Activated effector memory CD4-positive, alpha-beta T cell treated with Interleukin-2 at 50 U/mL for 16 hours (primary cell): ENCODE measurements around the gene RCBTB1.
"Not testable (repeated sequence)": the region's sequence is repeated elsewhere in the genome, so short reads cannot be mapped to it uniquely, and the experiment has no call there.

Source experiments
- DNase-seq: peaks from one replicate; pipeline ENCODE4 v3.0.0-alpha.2; 2020

RCBTB1 gene

GRCh38 chr13:49602615-49603014, 17.3 kb upstream of the RCBTB1 start:
- DNase-seq, result not testable (repeated sequence)

DNA sequence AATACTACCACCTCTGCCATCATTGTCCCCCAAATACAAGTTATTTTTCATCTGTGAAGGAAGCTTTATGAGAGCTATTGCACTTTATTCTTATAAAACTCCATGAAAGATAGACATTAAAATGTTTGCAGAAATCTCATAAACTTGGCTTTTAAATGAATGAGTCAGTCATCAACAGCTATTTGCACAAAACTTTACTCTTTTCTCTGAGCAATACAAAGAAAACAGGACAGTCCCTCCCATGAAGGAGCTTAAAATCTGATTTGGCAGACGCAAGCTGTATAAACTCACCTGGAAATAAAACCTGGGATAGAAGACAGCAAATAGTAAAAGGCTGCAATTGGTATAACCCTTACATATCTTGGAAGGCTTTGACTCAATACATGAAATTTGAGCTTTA, 16.6 kb upstream of the RCBTB1 start:
- DNase-seq, result no peak

DNA sequence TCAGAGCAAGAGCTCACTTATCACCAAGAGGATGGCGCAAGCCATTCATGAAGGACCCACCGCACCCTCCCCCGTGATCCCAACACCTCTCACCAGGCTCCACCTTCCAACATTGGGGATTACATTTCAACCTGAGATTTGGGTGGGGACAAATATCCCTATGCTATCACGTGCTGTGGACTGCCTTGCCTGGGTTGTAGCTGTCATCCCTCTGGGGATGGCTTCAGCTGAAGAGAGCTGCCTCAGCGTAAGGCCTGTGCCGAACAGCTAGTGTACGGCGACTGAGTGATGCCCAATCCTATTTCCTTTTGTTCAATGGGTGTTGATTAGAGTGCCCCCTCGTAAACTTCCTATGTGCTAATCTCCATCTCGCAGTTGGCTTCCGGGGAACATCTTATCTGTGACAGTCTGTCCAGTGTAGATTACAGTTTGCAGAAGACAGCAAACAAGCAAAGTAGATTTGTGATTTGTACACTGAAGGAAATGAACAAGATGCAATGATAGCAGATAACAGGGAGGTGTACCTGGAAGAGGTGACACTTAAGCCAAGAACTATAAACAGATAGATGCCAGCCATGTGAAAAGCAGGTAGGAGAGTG, 11.8 kb upstream of the RCBTB1 start:
- DNase-seq, result no peak

GRCh38 chr13:49596221-49596620, 10.9 kb upstream of the RCBTB1 start:
- DNase-seq, result no peak

GRCh38 chr13:49594576-49594975, 9.2 kb upstream of the RCBTB1 start:
- no peak for DNase-seq

DNA sequence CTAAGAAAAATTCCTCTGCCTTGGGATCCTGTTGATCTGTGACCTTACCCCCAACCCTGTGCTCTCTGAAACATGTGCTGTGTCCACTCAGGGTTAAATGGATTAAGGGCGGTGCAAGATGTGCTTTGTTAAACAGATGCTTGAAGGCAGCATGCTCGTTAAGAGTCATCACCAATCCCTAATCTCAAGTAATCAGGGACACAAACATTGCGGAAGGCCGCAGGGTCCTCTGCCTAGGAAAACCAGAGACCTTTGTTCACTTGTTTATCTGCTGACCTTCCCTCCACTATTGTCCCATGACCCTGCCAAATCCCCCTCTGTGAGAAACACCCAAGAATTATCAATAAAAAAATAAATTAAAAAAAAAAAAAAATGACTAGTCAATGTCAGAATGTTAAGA, 8.5 kb upstream of the RCBTB1 start:
- not testable (repeated sequence) for DNase-seq

- DNase-seq, result not testable (repeated sequence)
Measured at GRCh38 chr13:49590714-49591113, 5.4 kb upstream of the RCBTB1 start.

- DNase-seq, result no peak
Measured at GRCh38 chr13:49587311-49587847, 2.0 kb upstream of the RCBTB1 start.

GRCh38 chr13:49586717-49587116, 1.4 kb upstream of the RCBTB1 start:
- no peak for DNase-seq

GRCh38 chr13:49584771-49585182, 581 bp downstream of the RCBTB1 start:
- no peak for DNase-seq

DNA sequence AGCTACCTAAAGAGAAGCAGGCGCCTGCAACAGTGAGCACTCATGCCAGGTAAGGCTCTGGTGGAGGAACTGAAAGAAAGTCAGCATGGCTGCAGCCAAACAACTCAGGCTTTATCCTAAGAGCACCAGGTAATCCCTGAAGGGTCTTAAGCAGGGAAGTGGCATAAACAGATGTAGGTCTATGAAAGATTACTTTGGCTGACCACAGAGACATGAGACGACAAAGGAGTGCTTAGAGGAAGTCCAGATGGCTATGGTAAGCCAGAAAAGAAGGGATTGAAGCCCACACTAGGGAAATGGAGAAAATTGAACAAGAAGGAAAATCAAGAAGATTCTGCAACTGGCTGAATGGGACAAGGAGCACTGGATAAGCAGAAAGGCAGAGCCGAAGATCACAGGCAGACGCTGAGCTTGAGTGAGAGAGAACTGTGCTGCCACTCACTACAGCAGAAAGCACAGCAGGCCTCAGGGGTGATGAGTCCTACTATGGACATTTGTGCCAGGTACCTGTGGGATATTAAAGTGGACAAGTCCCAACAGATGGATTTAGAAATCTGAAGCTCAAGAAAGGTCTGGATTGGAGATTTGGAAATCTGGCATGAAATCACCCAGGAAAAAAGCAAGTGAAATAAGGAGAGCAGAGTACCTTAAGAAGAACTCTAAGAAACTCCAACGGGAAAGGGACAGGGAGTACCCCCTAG, 4.2 kb downstream of the RCBTB1 start:
- no peak for DNase-seq

DNA sequence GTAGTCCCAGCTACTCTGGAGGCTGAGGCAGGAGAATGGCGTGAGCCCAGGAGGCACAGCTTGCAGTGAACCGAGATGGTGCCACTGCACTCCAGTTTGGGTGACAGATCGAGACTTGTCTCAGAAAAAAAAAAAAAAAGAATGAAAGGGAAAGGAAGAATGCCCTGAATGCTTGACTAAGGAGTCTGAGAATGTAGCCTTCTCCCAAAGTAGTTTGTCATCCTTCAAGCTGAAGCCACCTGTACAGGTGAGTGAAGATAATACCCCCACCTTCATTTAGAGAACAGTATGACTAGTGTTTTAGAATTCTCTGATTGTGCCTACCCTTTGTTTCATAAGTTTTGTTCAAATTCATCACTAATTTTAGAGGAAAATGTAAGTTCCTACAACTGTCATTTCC, 5.9 kb downstream of the RCBTB1 start:
- no peak for DNase-seq

DNA sequence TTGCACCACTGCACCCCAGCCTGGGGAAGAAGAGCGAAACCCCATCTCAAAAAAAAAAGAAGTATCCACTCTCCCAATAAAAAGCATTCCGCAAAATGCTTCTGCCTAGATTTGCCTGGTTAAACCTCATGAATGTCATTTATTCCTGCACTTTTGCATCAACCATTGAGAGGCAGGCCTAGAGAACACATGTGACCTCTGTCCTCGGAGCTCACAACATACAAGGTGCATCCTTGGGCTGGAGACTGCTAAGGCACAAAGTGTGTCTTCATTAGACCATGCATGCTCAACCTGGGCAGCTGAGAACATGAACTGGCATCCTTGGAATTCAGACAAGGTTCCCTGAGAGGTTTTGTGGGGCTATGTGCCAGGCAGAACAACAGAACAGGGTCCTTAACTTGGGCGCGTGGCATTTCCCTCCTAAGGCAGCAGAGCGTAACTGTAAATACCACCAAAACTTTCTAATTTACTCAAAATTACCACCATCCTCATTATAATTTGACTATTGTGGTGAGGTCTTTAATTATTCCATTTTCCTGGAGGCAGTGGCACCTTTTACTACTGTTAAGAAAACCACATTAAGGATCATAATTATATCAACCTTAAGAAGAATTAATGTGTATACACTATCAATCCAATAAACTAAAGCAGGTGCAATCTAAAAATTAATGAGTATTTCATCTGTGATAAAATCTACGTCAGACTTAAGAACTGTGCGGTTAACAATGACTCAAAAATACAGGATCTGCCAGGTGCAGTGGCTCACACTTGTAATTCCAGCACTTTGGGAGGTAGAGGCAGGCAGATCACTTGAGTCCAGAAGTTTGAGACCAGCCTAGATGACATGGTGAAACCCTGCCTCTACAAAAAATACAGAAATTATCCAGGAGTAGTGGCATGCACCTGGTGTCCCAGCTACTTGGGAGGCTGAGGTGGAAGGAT, 13.8 kb downstream of the RCBTB1 start:
- DNase-seq, result no peak

GRCh38 chr13:49569993-49570689, 15.2 kb downstream of the RCBTB1 start:
- no peak for DNase-seq

- DNase-seq, result no peak
Measured at GRCh38 chr13:49567491-49567890, 17.9 kb downstream of the RCBTB1 start.

- no peak for DNase-seq
Measured at GRCh38 chr13:49566461-49566860, 18.9 kb downstream of the RCBTB1 start.

- DNase-seq, result not testable (repeated sequence)
Measured at GRCh38 chr13:49565461-49565860, 19.9 kb downstream of the RCBTB1 start.

DNA sequence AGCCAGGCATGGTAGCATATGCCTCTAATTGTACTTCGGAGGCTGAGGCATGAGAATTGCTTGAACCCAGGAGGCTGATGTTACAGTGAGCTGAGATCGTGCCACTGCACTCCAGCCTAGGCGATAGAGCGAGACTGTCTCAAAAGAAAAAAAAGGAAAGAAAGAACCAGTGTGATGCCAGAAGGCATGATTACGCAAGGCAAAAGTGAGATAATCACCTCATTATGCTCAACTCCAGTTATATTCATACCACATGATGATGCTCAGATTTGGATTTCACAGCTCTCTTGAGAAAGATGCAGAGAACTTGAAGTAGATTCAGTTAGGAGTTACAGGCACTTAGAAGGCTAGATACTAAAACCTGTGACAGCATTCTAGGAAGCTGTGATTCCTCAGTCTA, 21.8 kb downstream of the RCBTB1 start:
- no peak for DNase-seq

- DNase-seq, result no peak
Measured at GRCh38 chr13:49561062-49561410, 24.3 kb downstream of the RCBTB1 start.

GRCh38 chr13:49560270-49561061, 24.9 kb downstream of the RCBTB1 start:
- no peak for DNase-seq

DNA sequence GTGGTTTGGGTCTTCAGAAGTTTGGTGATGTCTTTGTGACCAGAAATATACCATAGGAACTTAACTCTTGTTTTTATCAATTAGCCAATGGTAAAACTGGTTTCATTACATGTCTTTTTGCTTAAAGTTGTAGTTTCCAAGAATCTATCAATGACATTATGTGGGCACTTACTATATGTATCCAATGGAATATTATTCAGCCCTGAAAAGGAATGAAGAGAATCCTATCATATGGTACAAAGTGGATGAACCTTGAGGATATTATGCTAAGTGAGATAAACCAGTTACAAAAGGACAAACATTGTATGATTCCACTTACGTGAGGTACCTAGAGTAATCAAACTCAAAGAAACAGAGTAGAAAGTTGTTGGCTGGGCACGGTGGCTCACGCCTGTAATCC, 26.4 kb downstream of the RCBTB1 start:
- no peak for DNase-seq

DNA sequence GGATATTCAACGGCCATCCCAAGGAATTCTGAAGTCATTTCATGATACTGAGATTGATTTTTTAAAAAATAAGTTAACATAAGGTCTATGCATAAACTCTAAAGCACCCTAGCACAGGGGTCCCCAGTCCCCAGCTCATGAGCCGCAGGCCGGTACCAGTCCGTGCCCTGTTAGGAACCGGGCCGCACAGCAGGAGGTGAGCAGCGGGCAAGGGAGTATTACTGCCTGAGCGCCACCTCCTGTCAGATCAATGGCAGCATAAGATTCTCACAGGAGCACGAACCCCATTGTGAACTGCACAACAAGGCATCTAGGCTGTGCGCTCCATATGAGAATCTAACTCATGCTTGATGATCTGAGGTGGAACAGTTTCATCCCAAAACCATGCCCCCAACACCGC, 31.0 kb downstream of the RCBTB1 start:
- DNase-seq, result no peak
